ENCODE data around the gene RBM26.

The RBM26 gene

DNA sequence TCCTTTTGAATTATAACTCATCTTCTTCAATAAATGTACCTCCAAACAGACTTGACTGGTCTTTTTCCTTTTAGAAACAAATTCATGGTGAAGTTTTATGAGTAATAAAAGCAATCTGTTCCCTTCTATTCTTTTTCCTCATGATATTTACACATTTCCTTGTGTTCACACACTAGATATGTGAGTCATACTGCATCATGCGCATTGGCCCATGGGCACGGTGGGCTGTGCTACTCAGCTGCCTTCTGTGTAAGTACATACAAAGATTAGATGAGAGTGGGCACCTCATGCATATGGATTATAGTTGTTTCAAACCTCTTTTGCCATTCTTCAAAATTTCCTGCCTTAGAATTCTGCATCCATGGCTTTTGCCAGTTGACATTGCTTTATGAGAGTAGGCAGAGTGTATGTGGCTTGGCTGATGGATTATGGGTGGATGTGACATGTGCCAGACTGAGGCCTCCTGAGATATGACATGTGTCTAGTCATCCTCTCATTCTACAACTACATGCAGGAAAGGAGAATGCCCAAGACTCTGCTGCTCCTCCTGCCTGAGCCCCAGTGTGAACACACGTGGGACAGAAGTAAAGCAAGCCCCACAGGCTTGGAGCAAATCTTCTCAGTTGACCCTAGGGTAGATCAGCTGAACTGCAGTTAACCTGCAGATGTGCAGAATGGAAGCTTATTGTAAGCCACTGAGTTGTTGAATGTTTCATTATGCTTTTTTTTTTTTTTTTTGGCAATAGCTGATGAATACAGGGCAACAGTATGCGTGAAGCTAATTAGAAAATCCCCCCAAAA, 109.9 kb downstream of the RBM26 start:
- no peak for DNase-seq (ENCODE audit: low spot score)
- no peak for TF ChIP-seq CTCF (IDR thresholded peaks at IDR 0.05; ENCODE audit: extremely low read depth, missing control alignments)

DNA sequence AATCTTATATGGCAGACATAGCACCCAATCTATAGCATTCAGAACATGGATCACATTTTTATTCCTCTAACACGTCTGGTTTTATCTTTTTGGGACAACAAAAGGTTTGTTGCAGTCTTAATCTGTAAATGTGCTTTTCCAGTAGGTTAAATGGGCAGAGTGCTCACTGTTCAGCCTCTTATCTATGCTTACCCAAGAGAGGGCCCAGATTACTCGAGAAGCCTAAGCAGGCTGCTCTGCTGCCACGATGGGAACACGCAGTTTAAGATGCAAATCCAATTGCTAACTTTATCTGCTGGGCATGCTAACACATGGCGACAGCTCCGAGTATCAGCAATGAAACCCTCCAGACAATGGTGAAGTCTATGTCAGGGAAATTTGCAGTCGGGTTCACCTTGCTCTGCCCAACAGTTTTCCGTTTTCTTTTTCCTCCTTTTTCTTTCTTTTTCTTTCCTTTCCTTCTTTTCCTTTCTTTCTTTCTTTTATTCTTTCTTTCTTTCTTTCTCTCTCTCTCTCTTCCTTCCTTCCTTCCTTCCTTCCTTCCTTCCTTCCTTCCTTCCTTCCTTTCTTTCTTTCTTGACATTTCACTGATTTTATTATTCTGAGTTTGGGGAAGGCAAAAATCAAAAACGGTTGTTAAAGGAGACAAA, 115.3 kb downstream of the RBM26 start:
- no peak for DNase-seq (ENCODE audit: low spot score)
- TF ChIP-seq CTCF (IDR thresholded peaks at IDR 0.05; ENCODE audit: extremely low read depth, missing control alignments) = no peak

GRCh38 chr13:79289571-79289970, 116.5 kb downstream of the RBM26 start:
- DNase-seq (ENCODE audit: low spot score) = no peak
- TF ChIP-seq CTCF (IDR thresholded peaks at IDR 0.05; ENCODE audit: extremely low read depth, missing control alignments) = no peak

GRCh38 chr13:79287939-79288795, 117.9 kb downstream of the RBM26 start:
- no peak for DNase-seq (ENCODE audit: low spot score)
- TF ChIP-seq CTCF (IDR thresholded peaks at IDR 0.05; ENCODE audit: extremely low read depth, missing control alignments) = no peak

DNA sequence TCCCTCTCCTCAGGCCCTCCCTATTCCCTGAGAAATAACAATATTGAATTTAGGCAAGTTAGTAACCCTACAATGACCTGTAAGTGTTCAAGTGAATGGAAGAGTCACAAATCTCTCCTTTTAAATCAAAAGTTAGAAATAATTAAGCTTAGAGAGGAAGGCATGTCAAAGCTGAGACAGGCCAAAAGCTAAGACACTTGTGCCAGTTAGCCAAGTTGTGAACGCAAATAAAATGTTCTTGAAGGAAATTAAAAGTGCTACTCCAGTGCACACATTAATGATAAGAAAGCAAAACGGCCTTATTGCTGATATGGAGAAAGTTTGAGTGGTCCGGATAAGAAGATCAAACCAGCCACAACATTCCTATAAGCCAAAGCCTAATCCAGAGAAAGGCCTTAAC, 120.9 kb downstream of the RBM26 start:
- no peak for TF ChIP-seq CTCF (IDR thresholded peaks at IDR 0.05; ENCODE audit: extremely low read depth, missing control alignments)
- DNase-seq (ENCODE audit: low spot score) = no peak

DNA sequence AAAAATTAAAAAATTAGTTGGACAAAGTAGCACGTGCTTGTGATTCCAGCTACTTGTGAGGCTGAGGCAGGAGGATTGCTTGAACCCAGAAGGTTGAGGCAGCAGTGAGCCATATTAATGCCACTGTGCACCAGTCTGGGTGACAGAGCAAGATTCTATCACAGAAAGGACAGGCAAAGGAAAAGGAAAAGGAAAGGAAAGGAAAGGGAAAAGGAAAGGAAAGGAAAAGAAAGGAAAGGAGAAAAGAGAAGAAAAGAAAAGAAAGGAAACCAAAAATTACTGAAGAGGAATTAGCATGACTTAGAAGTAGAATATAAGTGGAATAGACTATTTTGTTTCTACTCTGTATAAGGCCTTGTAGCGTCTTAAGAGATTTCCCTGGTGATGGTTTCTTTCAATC, 122.3 kb downstream of the RBM26 start:
- TF ChIP-seq CTCF (IDR thresholded peaks at IDR 0.05; ENCODE audit: extremely low read depth, missing control alignments) = no peak

DNA sequence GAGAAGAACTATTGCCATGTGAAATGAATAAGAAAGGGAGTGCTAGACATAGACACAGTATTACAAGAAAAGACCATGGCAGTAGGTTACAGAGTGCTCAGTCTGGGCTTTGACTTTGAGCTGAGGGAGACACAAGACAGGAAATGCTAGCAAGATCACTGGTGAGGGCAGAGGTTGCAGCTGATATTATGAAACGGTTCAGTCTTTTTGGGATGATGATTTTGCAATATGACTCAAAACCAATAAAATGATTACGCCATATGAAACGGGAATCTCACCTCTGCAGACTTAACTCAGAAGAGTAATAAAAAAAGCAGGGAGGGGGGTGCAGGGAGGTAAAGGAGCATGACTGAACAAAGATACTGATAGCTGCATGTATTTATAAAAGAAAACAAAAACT, 123.1 kb downstream of the RBM26 start:
- TF ChIP-seq CTCF (IDR thresholded peaks at IDR 0.05; ENCODE audit: extremely low read depth, missing control alignments) = no peak
- DNase-seq (ENCODE audit: low spot score) = no peak

More for the DNA sequence above, 122.3 kb downstream of the RBM26 start:
- no peak for DNase-seq (ENCODE audit: low spot score)

Data from GM20000 (cell line).